ENCODE measurements around the gene OSBP2. TPM values are rescaled to one million over a fixed set of nuclear protein-coding genes. Genes with fewer than 3 reads are reported as not detected.

Gene OSBP2
- total RNA-seq, 4 donors from 2014 or later = 0.35 to 3.5 (median 1.8) TPM

- no peaks in the 10 kb centered on the region for H3K27me3 ChIP-seq
- H3K4me3 ChIP-seq = no peak overlapping the region
- no peak overlapping the region for H3K27ac ChIP-seq
- WGBS, 2 donors (ENCODE audit: low coverage in 1 of 2) = 86 to 87% methylated on average over 3 to 5 of the region's 9 CpGs
- peaks cover 0 to 44% of the 10 kb centered on the region in 2 donors for H3K36me3 ChIP-seq
- peaks cover 0 to 20% (median 0%) of the 10 kb centered on the region in 3 donors for H3K4me1 ChIP-seq
- H3K9me3 ChIP-seq = no peaks in the 10 kb centered on the region
- TF ChIP-seq POLR2A (IDR thresholded peaks at IDR 0.05) = no peak
- no peak for TF ChIP-seq EP300 (IDR thresholded peaks at IDR 0.05)
- TF ChIP-seq POLR2AphosphoS5 (IDR thresholded peaks at IDR 0.05) = no peak
- TF ChIP-seq CTCF (IDR thresholded peaks at IDR 0.05) = no peak
- no peak for ATAC-seq
Measured at GRCh38 chr22:30923168-30923900, 228.7 kb downstream of the OSBP2 start.

- Histone ChIP-seq H3K4me1 (peaks cover 0 to 25% (median 0%) of the 10 kb centered on the region in 3 donors), H3K9me3 (no peaks in the 10 kb centered on the region), H3K27me3 (no peaks in the 10 kb centered on the region), H3K36me3 (peaks cover 0 to 67% of the 10 kb centered on the region in 2 donors), H3K4me3 (no peak overlapping the region), H3K27ac (no peak overlapping the region)
- TF ChIP-seq POLR2A (IDR thresholded peaks at IDR 0.05) (no peak), POLR2AphosphoS5 (IDR thresholded peaks at IDR 0.05) (no peak)
- WGBS, 2 donors (ENCODE audit: low coverage in 1 of 2) = 94% methylated on average over 2 of the region's 5 CpGs; no CpG with 5 or more reads in 1 of the 2 donors
- no peak for ATAC-seq
Measured at GRCh38 chr22:30925667-30926066, 231.0 kb downstream of the OSBP2 start.

- H3K27me3 ChIP-seq = no peaks in the 10 kb centered on the region
- ATAC-seq = no peak
- TF ChIP-seq EP300 (IDR thresholded peaks at IDR 0.05) (no peak), POLR2A (IDR thresholded peaks at IDR 0.05) (no peak), POLR2AphosphoS5 (IDR thresholded peaks at IDR 0.05) (no peak), CTCF (IDR thresholded peaks at IDR 0.05) (no peak)
- H3K4me3 ChIP-seq = no peak overlapping the region
- H3K9me3 ChIP-seq = no peaks in the 10 kb centered on the region
- H3K27ac ChIP-seq = no peak overlapping the region
- H3K4me1 ChIP-seq = peaks cover 0 to 15% (median 0%) of the 10 kb centered on the region in 3 donors
- H3K36me3 ChIP-seq = peaks cover 0 to 78% of the 10 kb centered on the region in 2 donors
- 71 to 88% methylated on average over 2 to 4 of the region's 4 CpGs for WGBS, 2 donors (ENCODE audit: low coverage in 1 of 2)
Measured at GRCh38 chr22:30926706-30927105, 232.0 kb downstream of the OSBP2 start.

GRCh38 chr22:30927806-30928205 is 233.1 kb downstream of the OSBP2 start:
- no peak for ATAC-seq
- no peak overlapping the region for H3K27ac ChIP-seq
- peaks cover 0 to 6% (median 0%) of the 10 kb centered on the region in 3 donors for H3K4me1 ChIP-seq
- TF ChIP-seq POLR2A (IDR thresholded peaks at IDR 0.05) = no peak
- TF ChIP-seq EP300 (IDR thresholded peaks at IDR 0.05) = no peak
- TF ChIP-seq POLR2AphosphoS5 (IDR thresholded peaks at IDR 0.05) = no peak
- no peak for TF ChIP-seq CTCF (IDR thresholded peaks at IDR 0.05)
- H3K4me3 ChIP-seq = no peak overlapping the region
- WGBS, 2 donors (ENCODE audit: low coverage in 1 of 2) = no CpG with 5 or more reads among the region's 10 CpGs
- H3K36me3 ChIP-seq = peaks cover 0 to 89% of the 10 kb centered on the region in 2 donors
- no peaks in the 10 kb centered on the region for H3K9me3 ChIP-seq
- H3K27me3 ChIP-seq = no peaks in the 10 kb centered on the region

GRCh38 chr22:30928401-30928800 is 233.7 kb downstream of the OSBP2 start:
- no peak overlapping the region for H3K4me3 ChIP-seq
- peaks cover 0 to 6% (median 0%) of the 10 kb centered on the region in 3 donors for H3K4me1 ChIP-seq
- no peak for TF ChIP-seq EP300 (IDR thresholded peaks at IDR 0.05)
- TF ChIP-seq CTCF (IDR thresholded peaks at IDR 0.05) = no peak
- TF ChIP-seq POLR2A (IDR thresholded peaks at IDR 0.05) = no peak
- TF ChIP-seq POLR2AphosphoS5 (IDR thresholded peaks at IDR 0.05) = no peak
- 83 to 98% methylated on average over 3 to 6 of the region's 6 CpGs for WGBS, 2 donors (ENCODE audit: low coverage in 1 of 2)
- no peaks in the 10 kb centered on the region for H3K27me3 ChIP-seq
- ATAC-seq = no peak
- no peaks in the 10 kb centered on the region for H3K9me3 ChIP-seq
- H3K27ac ChIP-seq = no peak overlapping the region
- H3K36me3 ChIP-seq = peaks cover 0 to 94% of the 10 kb centered on the region in 2 donors
